ENCODE results near the gene SMARCD2. TPM values are rescaled to one million over a fixed set of nuclear protein-coding genes. Genes with fewer than 3 reads are reported as not detected.

Gene SMARCD2
- total RNA-seq, 1 donor from 2014 or later = 80.7 TPM

GRCh38 chr17:63786971-63787711 is 55.3 kb downstream of the SMARCD2 start:
- TF ChIP-seq CTCF (IDR thresholded peaks at IDR 0.05) = no peak
- TF ChIP-seq EZH2phosphoT487 (IDR thresholded peaks at IDR 0.05) = no peak
- TF ChIP-seq EZH2 (IDR thresholded peaks at IDR 0.05) = no peak
- no peak overlapping the region for H3K4me2 ChIP-seq
- Mint-ChIP-seq H3K36me3 (peaks cover 13% of the 10 kb centered on the region), H3K27ac (no peak overlapping the region), H3K4me3 (no peak overlapping the region), H3K9me3 (no peaks in the 10 kb centered on the region), H3K27me3 (ENCODE audit: insufficient read depth, low read depth) (no peaks in the 10 kb centered on the region), H3K4me1 (no peaks in the 10 kb centered on the region)
- H4K20me1 ChIP-seq (ENCODE audit: low read depth) = peaks cover 70% of the 10 kb centered on the region
- peaks cover 96% of the 10 kb centered on the region for H3K79me2 ChIP-seq (ENCODE audit: low read depth)
- H3K9me3 ChIP-seq (ENCODE audit: low read depth) = no peaks in the 10 kb centered on the region
- no peak overlapping the region for H3K27ac ChIP-seq
- H3K4me3 ChIP-seq = no peak overlapping the region
- H3K27me3 ChIP-seq = no peaks in the 10 kb centered on the region
- no peaks in the 10 kb centered on the region for H3K4me1 ChIP-seq
- peaks cover 2% of the 10 kb centered on the region for H3K36me3 ChIP-seq
- no peak overlapping the region for H2AFZ ChIP-seq (replicated peaks)
- DNase-seq (ENCODE audit: low spot score) = no peak
- peaks cover 4% of the 10 kb centered on the region for H3F3A ChIP-seq (ENCODE audit: low read depth)
- no peak overlapping the region for H3K9ac ChIP-seq

GRCh38 chr17:63786117-63786516 is 56.4 kb downstream of the SMARCD2 start:
- H3K36me3 Mint-ChIP-seq = peaks cover 11% of the 10 kb centered on the region
- H3K36me3 ChIP-seq = no peaks in the 10 kb centered on the region
- peaks cover 4% of the 10 kb centered on the region for H3F3A ChIP-seq (ENCODE audit: low read depth)
- no peak overlapping the region for H3K4me3 Mint-ChIP-seq
- H3K4me2 ChIP-seq = no peak overlapping the region
- no peak overlapping the region for H3K9ac ChIP-seq
- no peaks in the 10 kb centered on the region for H3K27me3 ChIP-seq
- DNase-seq (ENCODE audit: low spot score) = no peak
- H2AFZ ChIP-seq (replicated peaks) = no peak overlapping the region
- H4K20me1 ChIP-seq (ENCODE audit: low read depth) = peaks cover 74% of the 10 kb centered on the region
- H3K27ac Mint-ChIP-seq = no peak overlapping the region
- TF ChIP-seq EZH2phosphoT487 (IDR thresholded peaks at IDR 0.05) (no peak), EZH2 (IDR thresholded peaks at IDR 0.05) (no peak), CTCF (IDR thresholded peaks at IDR 0.05) (no peak)
- H3K4me1 ChIP-seq = no peaks in the 10 kb centered on the region
- H3K27ac ChIP-seq = no peak overlapping the region
- H3K27me3 Mint-ChIP-seq (ENCODE audit: insufficient read depth, low read depth) = no peaks in the 10 kb centered on the region
- peaks cover 99% of the 10 kb centered on the region for H3K79me2 ChIP-seq (ENCODE audit: low read depth)
- no peaks in the 10 kb centered on the region for H3K9me3 Mint-ChIP-seq
- no peaks in the 10 kb centered on the region for H3K9me3 ChIP-seq (ENCODE audit: low read depth)
- H3K4me3 ChIP-seq = no peak overlapping the region
- H3K4me1 Mint-ChIP-seq = no peaks in the 10 kb centered on the region

- Histone ChIP-seq H3K4me2 (no peak overlapping the region), H3K4me1 (no peaks in the 10 kb centered on the region), H3K27ac (no peak overlapping the region), H3K4me3 (no peak overlapping the region), H2AFZ (replicated peaks) (no peak overlapping the region), H3F3A (ENCODE audit: low read depth) (peaks cover 4% of the 10 kb centered on the region), H3K79me2 (ENCODE audit: low read depth) (peaks cover 99% of the 10 kb centered on the region), H4K20me1 (ENCODE audit: low read depth) (peaks cover 74% of the 10 kb centered on the region), H3K9ac (no peak overlapping the region), H3K27me3 (no peaks in the 10 kb centered on the region), H3K9me3 (ENCODE audit: low read depth) (no peaks in the 10 kb centered on the region), H3K36me3 (no peaks in the 10 kb centered on the region)
- Mint-ChIP-seq H3K27ac (no peak overlapping the region), H3K9me3 (no peaks in the 10 kb centered on the region), H3K4me3 (no peak overlapping the region), H3K36me3 (peaks cover 11% of the 10 kb centered on the region), H3K4me1 (no peaks in the 10 kb centered on the region), H3K27me3 (ENCODE audit: insufficient read depth, low read depth) (no peaks in the 10 kb centered on the region)
- no peak for TF ChIP-seq CTCF (IDR thresholded peaks at IDR 0.05)
- TF ChIP-seq EZH2 (IDR thresholded peaks at IDR 0.05) = no peak
- no peak for TF ChIP-seq EZH2phosphoT487 (IDR thresholded peaks at IDR 0.05)
- no peak for DNase-seq (ENCODE audit: low spot score)
Measured at GRCh38 chr17:63785556-63785955, 56.9 kb downstream of the SMARCD2 start.
